Heart left ventricle (tissue), 16 donors: ENCODE data around the gene IMPDH2. TPM values are rescaled to one million over a fixed set of nuclear protein-coding genes. Genes with fewer than 3 reads are reported as not detected.

Source experiments
- ATAC-seq, 4 donors: fragments of 200-7000 bp; cut with Tn5 transposase; one replicate each; pipeline ENCODE4 v1.9.1; 2020 to 2022; ENCODE audit warnings: moderate library complexity in 4 of 4, mild to moderate bottlenecking in 3 of 4, moderate number of reproducible peaks in 1 of 4
- DNase-seq, 5 donors: peaks; one replicate each; pipeline ENCODE4 v3.0.0-alpha.2; 2020
- H3K27ac ChIP-seq, 12 donors: fragments of 200-600 bp; sonication (generic) in 4 of 12; one replicate each; pipeline versions ENCODE4 v1.5.0 to v1.8.0; 2016 to 2022; ENCODE audit warnings: mild to moderate bottlenecking in 2 of 12
- H3K27me3 ChIP-seq, 9 donors: fragments of 200-600 bp; sonication (generic) in 2 of 9; one replicate each; pipeline versions ENCODE4 v1.5.1 to v1.8.0; 2016 to 2022; ENCODE audit warnings: mild to moderate bottlenecking in 3 of 9
- H3K36me3 ChIP-seq, 9 donors: fragments of 200-600 bp; sonication (generic) in 2 of 9; one replicate each; pipeline versions ENCODE4 v1.5.0 to v1.8.0; 2018 to 2022; ENCODE audit warnings: mild to moderate bottlenecking in 2 of 9
- H3K4me1 ChIP-seq, 12 donors: fragments of 200-600 bp; sonication (generic) in 4 of 12; one replicate each; pipeline versions ENCODE4 v1.5.0 to v1.8.0; 2016 to 2022; ENCODE audit warnings: mild to moderate bottlenecking in 3 of 12
- H3K4me3 ChIP-seq, 12 donors: fragments of 200-600 bp; sonication (generic) in 4 of 12; one replicate each; pipeline versions ENCODE4 v1.5.0 to v1.8.0; 2017 to 2022; ENCODE audit warnings: mild to moderate bottlenecking in 9 of 12, moderate library complexity in 4 of 12
- H3K9me3 ChIP-seq, 12 donors: fragments of 200-600 bp; sonication (generic) in 4 of 12; one replicate each; pipeline versions ENCODE4 v1.5.0 to v1.8.0; 2016 to 2022; ENCODE audit warnings: mild to moderate bottlenecking in 1 of 12
- CTCF ChIP-seq, 12 donors: fragments of 200-600 bp; sonication (generic) in 4 of 12; IDR thresholded peaks; one replicate each; pipeline versions ENCODE4 v1.5.0 to v1.8.0; 2018 to 2022; ENCODE audit warnings: antibody characterized with exemption in 12 of 12, mild to moderate bottlenecking in 5 of 12
- POLR2A ChIP-seq, 2 donors: fragments of 450-650 bp; IDR thresholded peaks; one replicate each; pipeline ENCODE4 v1.6.1; 2017; ENCODE audit warnings: antibody characterized with exemption in 2 of 2, mild to moderate bottlenecking in 2 of 2, moderate library complexity in 2 of 2
- WGBS, 4 donors: extraction: QIAGEN DNeasy Blood & Tissue Kit in 2 of 4; methylation state at CpG; one replicate each; pipeline versions ENCODE4 v1.1.5 to v1.1.7; 2013 to 2018; 5-methylcytosine and 5-hydroxymethylcytosine counted together
- intact Hi-C, 10 donors: fragments of 100-400 bp; cut with DNase I; formaldehyde crosslinking; loops; one replicate each; pipeline versions ENCODE4 v1.11.1 to v1.14.2; 2022
- polyA plus RNA-seq, 2 donors: library from polyadenylated mRNA; stranded (reverse); fragments of 200-250 nt; gene quantifications; one replicate each; pipeline ENCODE4 v1.2.3, GENCODE V29; 2013
- total RNA-seq, 9 donors: library from RNA; depleted of rRNA in 2 of 9; stranded (reverse); fragments of >200 nt in 2 of 9; fragmentation: NEBNext Ultra II Directional in 3 of 9; extraction: Animal tissue kit (Norgen Biotek cat#: 25700) in 3 of 9; gene quantifications; one replicate each; pipeline versions ENCODE4 v1.1.0 to v1.2.4, GENCODE V29; 2016 to 2023
- donor health status: ischemic (EF 13 %, LVEDD 7.1; RV severe dilation, severe dysfunction).
- donor health status: healthy with polysubstance abuse.
- donor health status: DM: no; HTN: yes; CAD: no.
- donor health status: DM: no; HTN: no; CAD: no.
- donor health status: ischemic (EF 25% LVEDD 6.9; RV normal size, moderate dysfunction).
- donor health status: ischemic (EF 25% LVEDD 5.7; RV mildly dilated, moderate dysfunction).
- donor health status: healthy.
- donor health status: DM: yes; HTN: yes; CAD: no.
- donor health status: ischemic (EF 35%, LVEDD 5.7; RV mildly dilated, moderate dysfunction).
- donor health status: nonischemic (EF 11% LVEDD 7.7; RV severe dilation, severe dysfunction).
- donor health status: DM: yes; HTN: yes; CAD: no.
- donor health status: PGD.
- donor health status: ischemic (EF 29% LVEDD 5.4; RV normal size, mild dysfunction).
- donor health status: nonischemic (EF 23%, LVEDD 6.1; RV moderate dilation, normal function).

The IMPDH2 gene
- total and polyA plus RNA-seq, 11 donors, result 35.9 to 116 (median 55.4) TPM

GRCh38 chr3:49058011-49058410, 28.8 kb upstream of the IMPDH2 start:
- no peak for TF ChIP-seq POLR2A (IDR thresholded peaks at IDR 0.05)
- no peak for TF ChIP-seq CTCF (IDR thresholded peaks at IDR 0.05)
- Histone ChIP-seq H3K36me3 (peaks cover 3 to 94% (median 76%) of the 10 kb centered on the region in 9 donors), H3K9me3 (no peaks in the 10 kb centered on the region), H3K4me3 (no peak overlapping the region), H3K4me1 (no peaks in the 10 kb centered on the region), H3K27me3 (no peaks in the 10 kb centered on the region), H3K27ac (no peak overlapping the region)
- ATAC-seq (no peak), DNase-seq (no peak)
- 71 to 90% (median 78%) methylated on average over 7 of the region's 7 CpGs for WGBS, 4 donors
- intact Hi-C loops, result no loop called here

GRCh38 chr3:49057268-49057667, 28.1 kb upstream of the IMPDH2 start:
- ATAC-seq (peak in 2 of 4 donors; percentile 24 to 30), DNase-seq (no peak)
- H3K27ac ChIP-seq, result no peak overlapping the region
- no peak for TF ChIP-seq POLR2A (IDR thresholded peaks at IDR 0.05)
- TF ChIP-seq CTCF (IDR thresholded peaks at IDR 0.05), result no peak
- 91 to 95% (median 95%) methylated on average over 5 to 10 of the region's 10 CpGs for WGBS, 4 donors
- H3K36me3 ChIP-seq, result peaks cover 3 to 94% (median 76%) of the 10 kb centered on the region in 9 donors
- intact Hi-C loops, result no loop called here
- H3K4me3 ChIP-seq, result no peak overlapping the region
- H3K27me3 ChIP-seq, result no peaks in the 10 kb centered on the region
- H3K9me3 ChIP-seq, result no peaks in the 10 kb centered on the region
- H3K4me1 ChIP-seq, result no peaks in the 10 kb centered on the region

GRCh38 chr3:49054344-49054862, 25.2 kb upstream of the IMPDH2 start:
- peaks cover 3 to 77% (median 67%) of the 10 kb centered on the region in 9 donors for H3K36me3 ChIP-seq
- H3K4me1 ChIP-seq, result no peaks in the 10 kb centered on the region
- intact Hi-C loops, result no loop called here
- DNase-seq (no peak), ATAC-seq (no peak)
- H3K27ac ChIP-seq, result no peak overlapping the region
- 85 to 100% (median 97%) methylated on average over 2 of the region's 2 CpGs for WGBS, 4 donors
- H3K9me3 ChIP-seq, result no peaks in the 10 kb centered on the region
- no peak overlapping the region for H3K4me3 ChIP-seq
- no peaks in the 10 kb centered on the region for H3K27me3 ChIP-seq
- TF ChIP-seq POLR2A (IDR thresholded peaks at IDR 0.05) (no peak), CTCF (IDR thresholded peaks at IDR 0.05) (no peak)

- WGBS, 4 donors, result 86 to 93% (median 88%) methylated on average over 1 of the region's 1 CpG
- TF ChIP-seq CTCF (IDR thresholded peaks at IDR 0.05) (no peak), POLR2A (IDR thresholded peaks at IDR 0.05) (no peak)
Measured at GRCh38 chr3:49053543-49053942, 24.3 kb upstream of the IMPDH2 start.

More at GRCh38 chr3:49053543-49053942, 24.3 kb upstream of the IMPDH2 start:
- Histone ChIP-seq H3K9me3 (no peaks in the 10 kb centered on the region), H3K36me3 (peaks cover 3 to 81% (median 67%) of the 10 kb centered on the region in 9 donors), H3K27ac (no peak overlapping the region), H3K27me3 (no peaks in the 10 kb centered on the region), H3K4me3 (no peak overlapping the region), H3K4me1 (no peaks in the 10 kb centered on the region)
- DNase-seq (no peak), ATAC-seq (no peak)
- intact Hi-C loops, result no loop called here
